ENCODE results near the gene AKT1. TPM values are rescaled to one million over a fixed set of nuclear protein-coding genes. Genes with fewer than 3 reads are reported as not detected.
A peak's percentile ranks its signal among the peaks of the same experiment; 100 is the strongest.

The AKT1 gene
- total and polyA plus RNA-seq, 2 of the 13 experiments (the other 11 are each of a cell fraction or from before 2014, with no cell fraction given) = 96.2 to 116 TPM

DNA sequence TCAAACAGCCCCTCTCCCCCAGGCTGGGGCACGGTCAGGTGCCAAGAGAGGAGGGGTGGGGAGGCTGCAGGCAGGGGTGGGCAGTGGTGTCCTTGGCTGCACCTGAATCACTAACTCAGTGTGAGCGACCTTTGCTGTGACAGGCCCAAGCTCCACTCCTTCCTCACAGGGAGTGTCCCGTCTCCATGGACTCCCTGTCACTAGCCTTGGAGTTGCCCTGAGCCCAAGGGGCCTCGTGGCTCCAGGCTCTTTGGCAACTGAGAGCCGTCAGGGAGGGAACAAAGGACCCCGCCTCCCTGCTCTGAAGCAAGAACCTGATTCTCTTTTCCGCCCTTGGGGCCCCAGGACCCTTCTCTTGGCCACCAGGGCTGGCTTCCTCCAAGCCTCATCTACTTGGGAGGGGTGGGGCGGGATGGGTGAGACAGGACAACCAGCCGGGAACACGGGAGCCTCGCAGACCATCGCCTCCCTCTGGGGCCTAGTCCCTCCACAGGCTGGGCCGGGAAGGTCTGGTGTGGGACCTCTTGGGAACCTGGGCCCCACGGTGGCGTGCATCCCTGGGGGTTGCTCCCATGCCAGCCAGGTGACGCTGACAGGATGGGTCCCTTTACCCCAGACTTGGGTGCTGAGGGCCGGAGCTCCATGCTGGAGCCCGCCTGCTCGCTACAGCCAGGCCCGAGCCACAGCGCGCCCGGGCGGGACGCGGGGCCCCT, 72.5 kb downstream of the AKT1 start (continued):
- TF ChIP-seq ZNF446 (CRISPR knock-in tag; IDR thresholded peaks at IDR 0.05) (0 out of 2 replicates have a peak, but pooled peaks have one; percentile 32), ZNF274 (CRISPR knock-in tag; IDR thresholded peaks at IDR 0.05) (peak; percentile 56; the same call in 1 of the 2 replicates), ZNF781 (CRISPR knock-in tag; IDR thresholded peaks at IDR 0.05; ENCODE audit: borderline replicate concordance, not compliant biosample characterization) (no peak), ZNF563 (CRISPR knock-in tag; IDR thresholded peaks at IDR 0.05) (peak; percentile 42; the same call in 1 of the 2 replicates), RBM39 (IDR thresholded peaks at IDR 0.05; ENCODE audit: low read depth, low read length, poor library complexity, severe bottlenecking) (peak; percentile 26), ZFX (CRISPR knock-in tag; IDR thresholded peaks at IDR 0.05; ENCODE audit: low read depth) (0 out of 2 replicates have a peak, but pooled peaks have one; percentile 18), RFXAP (CRISPR knock-in tag; IDR thresholded peaks at IDR 0.05; ENCODE audit: borderline replicate concordance) (no peak)
- TF ChIP-seq, protein P1, sequence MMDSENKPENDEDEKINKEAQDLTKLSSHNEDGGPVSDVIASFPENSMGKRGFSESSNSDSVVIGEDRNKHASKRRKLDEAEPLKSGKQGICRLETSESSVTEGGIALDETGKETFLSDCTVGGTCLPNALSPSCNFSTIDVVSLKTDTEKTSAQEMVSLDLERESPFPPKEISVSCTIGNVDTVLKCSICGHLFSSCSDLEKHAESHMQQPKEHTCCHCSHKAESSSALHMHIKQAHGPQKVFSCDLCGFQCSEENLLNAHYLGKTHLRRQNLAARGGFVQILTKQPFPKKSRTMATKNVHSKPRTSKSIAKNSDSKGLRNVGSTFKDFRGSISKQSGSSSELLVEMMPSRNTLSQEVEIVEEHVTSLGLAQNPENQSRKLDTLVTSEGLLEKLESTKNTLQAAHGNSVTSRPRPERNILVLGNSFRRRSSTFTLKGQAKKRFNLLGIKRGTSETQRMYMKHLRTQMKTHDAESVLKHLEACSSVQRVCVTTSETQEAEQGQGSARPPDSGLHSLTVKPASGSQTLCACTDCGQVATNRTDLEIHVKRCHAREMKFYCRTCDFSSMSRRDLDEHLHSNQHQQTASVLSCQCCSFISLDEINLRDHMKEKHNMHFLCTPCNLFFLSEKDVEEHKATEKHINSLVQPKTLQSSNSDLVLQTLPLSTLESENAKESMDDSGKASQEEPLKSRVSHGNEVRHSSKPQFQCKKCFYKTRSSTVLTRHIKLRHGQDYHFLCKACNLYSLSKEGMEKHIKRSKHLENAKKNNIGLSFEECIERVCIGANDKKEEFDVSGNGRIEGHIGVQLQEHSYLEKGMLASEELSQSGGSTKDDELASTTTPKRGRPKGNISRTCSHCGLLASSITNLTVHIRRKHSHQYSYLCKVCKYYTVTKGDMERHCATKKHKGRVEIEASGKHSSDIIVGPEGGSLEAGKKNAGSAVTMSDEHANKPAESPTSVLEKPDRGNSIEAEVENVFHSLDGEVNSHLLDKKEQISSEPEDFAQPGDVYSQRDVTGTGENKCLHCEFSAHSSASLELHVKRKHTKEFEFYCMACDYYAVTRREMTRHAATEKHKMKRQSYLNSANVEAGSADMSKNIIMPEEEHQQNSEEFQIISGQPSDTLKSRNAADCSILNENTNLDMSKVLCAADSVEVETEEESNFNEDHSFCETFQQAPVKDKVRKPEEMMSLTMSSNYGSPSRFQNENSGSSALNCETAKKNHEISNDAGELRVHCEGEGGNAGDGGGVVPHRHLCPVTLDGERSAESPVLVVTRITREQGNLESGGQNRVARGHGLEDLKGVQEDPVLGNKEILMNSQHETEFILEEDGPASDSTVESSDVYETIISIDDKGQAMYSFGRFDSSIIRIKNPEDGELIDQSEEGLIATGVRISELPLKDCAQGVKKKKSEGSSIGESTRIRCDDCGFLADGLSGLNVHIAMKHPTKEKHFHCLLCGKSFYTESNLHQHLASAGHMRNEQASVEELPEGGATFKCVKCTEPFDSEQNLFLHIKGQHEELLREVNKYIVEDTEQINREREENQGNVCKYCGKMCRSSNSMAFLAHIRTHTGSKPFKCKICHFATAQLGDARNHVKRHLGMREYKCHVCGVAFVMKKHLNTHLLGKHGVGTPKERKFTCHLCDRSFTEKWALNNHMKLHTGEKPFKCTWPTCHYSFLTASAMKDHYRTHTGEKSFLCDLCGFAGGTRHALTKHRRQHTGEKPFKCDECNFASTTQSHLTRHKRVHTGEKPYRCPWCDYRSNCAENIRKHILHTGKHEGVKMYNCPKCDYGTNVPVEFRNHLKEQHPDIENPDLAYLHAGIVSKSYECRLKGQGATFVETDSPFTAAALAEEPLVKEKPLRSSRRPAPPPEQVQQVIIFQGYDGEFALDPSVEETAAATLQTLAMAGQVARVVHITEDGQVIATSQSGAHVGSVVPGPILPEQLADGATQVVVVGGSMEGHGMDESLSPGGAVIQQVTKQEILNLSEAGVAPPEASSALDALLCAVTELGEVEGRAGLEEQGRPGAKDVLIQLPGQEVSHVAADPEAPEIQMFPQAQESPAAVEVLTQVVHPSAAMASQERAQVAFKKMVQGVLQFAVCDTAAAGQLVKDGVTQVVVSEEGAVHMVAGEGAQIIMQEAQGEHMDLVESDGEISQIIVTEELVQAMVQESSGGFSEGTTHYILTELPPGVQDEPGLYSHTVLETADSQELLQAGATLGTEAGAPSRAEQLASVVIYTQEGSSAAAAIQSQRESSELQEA (CRISPR knock-in tag; IDR thresholded peaks at IDR 0.05; ENCODE audit: not compliant biosample characterization) = peak; percentile 59
- TF ChIP-seq, protein P2, sequence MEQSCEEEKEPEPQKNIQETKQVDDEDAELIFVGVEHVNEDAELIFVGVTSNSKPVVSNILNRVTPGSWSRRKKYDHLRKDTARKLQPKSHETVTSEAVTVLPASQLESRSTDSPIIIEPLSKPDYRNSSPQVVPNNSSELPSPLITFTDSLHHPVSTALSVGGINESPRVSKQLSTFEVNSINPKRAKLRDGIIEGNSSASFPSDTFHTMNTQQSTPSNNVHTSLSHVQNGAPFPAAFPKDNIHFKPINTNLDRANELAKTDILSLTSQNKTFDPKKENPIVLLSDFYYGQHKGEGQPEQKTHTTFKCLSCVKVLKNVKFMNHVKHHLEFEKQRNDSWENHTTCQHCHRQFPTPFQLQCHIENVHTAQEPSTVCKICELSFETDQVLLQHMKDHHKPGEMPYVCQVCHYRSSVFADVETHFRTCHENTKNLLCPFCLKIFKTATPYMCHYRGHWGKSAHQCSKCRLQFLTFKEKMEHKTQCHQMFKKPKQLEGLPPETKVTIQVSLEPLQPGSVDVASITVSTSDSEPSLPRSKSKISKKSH (CRISPR knock-in tag; IDR thresholded peaks at IDR 0.05; ENCODE audit: borderline replicate concordance) = peak; percentile 65; the same call in 1 of the 2 replicates
